Subcutaneous abdominal adipose tissue (tissue), 5 donors: ENCODE measurements around the gene AMBP.

Source experiments
- H3K27ac ChIP-seq: one replicate; pipeline ENCODE4 v1.7.0; 2013; ENCODE audit warnings: low read depth, mild to moderate bottlenecking, inconsistent platforms, low read length, moderate library complexity
- H3K27me3 ChIP-seq, 5 donors: one replicate each; pipeline ENCODE4 v1.7.0; 2013; ENCODE audit warnings: low read length in 5 of 5, inconsistent platforms in 1 of 5; ENCODE audit not compliant: control insufficient read depth in 5 of 5, insufficient read depth in 4 of 5
- H3K36me3 ChIP-seq, 5 donors: one replicate each; pipeline ENCODE4 v1.7.0; 2013; ENCODE audit warnings: low read length in 5 of 5; ENCODE audit not compliant: control insufficient read depth in 5 of 5, insufficient read depth in 5 of 5
- H3K4me1 ChIP-seq, 5 donors: one replicate each; pipeline ENCODE4 v1.7.0; 2013; ENCODE audit warnings: low read length in 5 of 5, mild to moderate bottlenecking in 3 of 5, moderate library complexity in 1 of 5; ENCODE audit not compliant: control insufficient read depth in 5 of 5, insufficient read depth in 5 of 5
- H3K4me3 ChIP-seq, 5 donors: one replicate each; pipeline ENCODE4 v1.7.0; 2013; ENCODE audit warnings: low read length in 5 of 5, low read depth in 1 of 5
- H3K9ac ChIP-seq, 5 donors: one replicate each; pipeline ENCODE4 v1.7.0; 2013; ENCODE audit warnings: low read length in 5 of 5, mild to moderate bottlenecking in 4 of 5, moderate library complexity in 3 of 5
- H3K9me3 ChIP-seq, 5 donors: one replicate each; pipeline ENCODE4 v1.7.0; 2013; ENCODE audit warnings: low read length in 5 of 5; ENCODE audit not compliant: control insufficient read depth in 5 of 5
- donor health status: healthy.
- donor health status: healthy.
- donor health status: healthy.
- donor health status: healthy.
- donor health status: healthy.

AMBP gene

GRCh38 chr9:114093031-114093471 lies 15.0 kb upstream of the AMBP start:
- H3K4me3 ChIP-seq, result no peak overlapping the region
- H3K9me3 ChIP-seq, result no peaks in the 10 kb centered on the region
- no peaks in the 10 kb centered on the region for H3K36me3 ChIP-seq
- H3K4me1 ChIP-seq, result peaks cover 0 to 9% (median 7%) of the 10 kb centered on the region in 5 donors
- H3K27me3 ChIP-seq, result peaks cover 8 to 49% (median 31%) of the 10 kb centered on the region in 5 donors
- H3K27ac ChIP-seq, result no peak overlapping the region
- no peak overlapping the region for H3K9ac ChIP-seq

GRCh38 chr9:114092336-114092735 lies 14.2 kb upstream of the AMBP start:
- Histone ChIP-seq H3K27ac (no peak overlapping the region), H3K9me3 (no peaks in the 10 kb centered on the region), H3K27me3 (peaks cover 2 to 42% (median 24%) of the 10 kb centered on the region in 5 donors), H3K36me3 (no peaks in the 10 kb centered on the region), H3K4me3 (no peak overlapping the region), H3K4me1 (peaks cover 0 to 1% (median under 1%) of the 10 kb centered on the region in 5 donors), H3K9ac (no peak overlapping the region)

GRCh38 chr9:114091711-114092110 lies 13.6 kb upstream of the AMBP start:
- peaks cover 0 to 37% (median 18%) of the 10 kb centered on the region in 5 donors for H3K27me3 ChIP-seq
- no peaks in the 10 kb centered on the region for H3K36me3 ChIP-seq
- H3K4me3 ChIP-seq, result no peak overlapping the region
- no peaks in the 10 kb centered on the region for H3K9me3 ChIP-seq
- H3K4me1 ChIP-seq, result no peaks in the 10 kb centered on the region
- no peak overlapping the region for H3K27ac ChIP-seq
- no peak overlapping the region for H3K9ac ChIP-seq

- no peaks in the 10 kb centered on the region for H3K9me3 ChIP-seq
- peaks cover 0 to 28% (median 11%) of the 10 kb centered on the region in 5 donors for H3K27me3 ChIP-seq
- H3K4me3 ChIP-seq, result no peak overlapping the region
- H3K9ac ChIP-seq, result no peak overlapping the region
- no peak overlapping the region for H3K27ac ChIP-seq
- H3K4me1 ChIP-seq, result no peaks in the 10 kb centered on the region
- H3K36me3 ChIP-seq, result no peaks in the 10 kb centered on the region
Observed at GRCh38 chr9:114090798-114091197, 12.7 kb upstream of the AMBP start.

- no peak overlapping the region for H3K27ac ChIP-seq
- no peaks in the 10 kb centered on the region for H3K36me3 ChIP-seq
- peaks cover 0 to 17% (median 10%) of the 10 kb centered on the region in 5 donors for H3K27me3 ChIP-seq
- H3K4me3 ChIP-seq, result no peak overlapping the region
- H3K9ac ChIP-seq, result no peak overlapping the region
- H3K4me1 ChIP-seq, result peaks cover 0 to 3% (median 0%) of the 10 kb centered on the region in 5 donors
- no peaks in the 10 kb centered on the region for H3K9me3 ChIP-seq
Observed at GRCh38 chr9:114089206-114089840, 11.2 kb upstream of the AMBP start.

GRCh38 chr9:114088571-114089170 lies 10.6 kb upstream of the AMBP start:
- H3K4me1 ChIP-seq, result peaks cover 0 to 4% (median 0%) of the 10 kb centered on the region in 5 donors
- H3K9me3 ChIP-seq, result no peaks in the 10 kb centered on the region
- H3K4me3 ChIP-seq, result no peak overlapping the region
- H3K27ac ChIP-seq, result no peak overlapping the region
- H3K27me3 ChIP-seq, result peaks cover 0 to 17% (median 10%) of the 10 kb centered on the region in 5 donors
- no peak overlapping the region for H3K9ac ChIP-seq
- H3K36me3 ChIP-seq, result no peaks in the 10 kb centered on the region

- Histone ChIP-seq H3K9ac (no peak overlapping the region), H3K27ac (no peak overlapping the region), H3K4me3 (no peak overlapping the region), H3K4me1 (peaks cover 0 to 4% (median 0%) of the 10 kb centered on the region in 5 donors), H3K9me3 (no peaks in the 10 kb centered on the region), H3K36me3 (no peaks in the 10 kb centered on the region), H3K27me3 (peaks cover 0 to 11% (median 10%) of the 10 kb centered on the region in 5 donors)
Observed at GRCh38 chr9:114087721-114088120, 9.6 kb upstream of the AMBP start.

GRCh38 chr9:114086607-114087006 lies 8.5 kb upstream of the AMBP start:
- no peak overlapping the region for H3K4me3 ChIP-seq
- H3K4me1 ChIP-seq, result peaks cover 0 to 4% (median 0%) of the 10 kb centered on the region in 5 donors
- H3K27me3 ChIP-seq, result peaks cover 0 to 10% (median 10%) of the 10 kb centered on the region in 5 donors
- no peak overlapping the region for H3K27ac ChIP-seq
- H3K36me3 ChIP-seq, result no peaks in the 10 kb centered on the region
- H3K9ac ChIP-seq, result no peak overlapping the region
- no peaks in the 10 kb centered on the region for H3K9me3 ChIP-seq

- peaks cover 0 to 4% (median 0%) of the 10 kb centered on the region in 5 donors for H3K4me1 ChIP-seq
- H3K9ac ChIP-seq, result no peak overlapping the region
- H3K9me3 ChIP-seq, result no peaks in the 10 kb centered on the region
- H3K27me3 ChIP-seq, result peaks cover 0 to 10% (median 10%) of the 10 kb centered on the region in 5 donors
- H3K36me3 ChIP-seq, result no peaks in the 10 kb centered on the region
- no peak overlapping the region for H3K4me3 ChIP-seq
- H3K27ac ChIP-seq, result no peak overlapping the region
Observed at GRCh38 chr9:114086009-114086408, 7.9 kb upstream of the AMBP start.

GRCh38 chr9:114085387-114085789 lies 7.3 kb upstream of the AMBP start:
- Histone ChIP-seq H3K9ac (no peak overlapping the region), H3K27ac (no peak overlapping the region), H3K27me3 (peaks cover 0 to 10% (median 7%) of the 10 kb centered on the region in 5 donors), H3K9me3 (no peaks in the 10 kb centered on the region), H3K4me3 (no peak overlapping the region), H3K4me1 (peaks cover 0 to 4% (median 0%) of the 10 kb centered on the region in 5 donors), H3K36me3 (no peaks in the 10 kb centered on the region)
